NCI-H524 (cell line): ENCODE measurements around the gene RASGRF2.
"Not testable (repeated sequence)": the region's sequence is repeated elsewhere in the genome, so short reads cannot be mapped to it uniquely, and the experiment has no call there.

Source experiments
- DNase-seq, 2 experiments: peaks; one replicate each; lab custom pipeline; 2025; lab: John Stamatoyannopoulos, UW

RASGRF2 gene

GRCh38 chr5:81021486-81021885, 61.3 kb downstream of the RASGRF2 start:
- DNase-seq, result no peak

GRCh38 chr5:81021951-81022687, 62.0 kb downstream of the RASGRF2 start:
- no peak for DNase-seq

- no peak for DNase-seq
Observed at GRCh38 chr5:81022688-81023084, 62.5 kb downstream of the RASGRF2 start.

GRCh38 chr5:81023261-81023970, 63.3 kb downstream of the RASGRF2 start:
- no peak for DNase-seq

- DNase-seq, result no peak
Observed at GRCh38 chr5:81027481-81028058, 67.4 kb downstream of the RASGRF2 start.

- not testable (repeated sequence) for DNase-seq
Observed at GRCh38 chr5:81028888-81029287, 68.7 kb downstream of the RASGRF2 start.

GRCh38 chr5:81029736-81030135, 69.6 kb downstream of the RASGRF2 start:
- not testable (repeated sequence) for DNase-seq

- not testable (repeated sequence) for DNase-seq
Observed at GRCh38 chr5:81030236-81031034, 70.3 kb downstream of the RASGRF2 start.

- no peak for DNase-seq
Observed at GRCh38 chr5:81035522-81035921, 75.4 kb downstream of the RASGRF2 start.

GRCh38 chr5:81038495-81038894, 78.3 kb downstream of the RASGRF2 start:
- DNase-seq, result no peak

- no peak for DNase-seq
Observed at GRCh38 chr5:81044868-81045267, 84.7 kb downstream of the RASGRF2 start.

- no peak for DNase-seq
Observed at GRCh38 chr5:81045389-81045807, 85.2 kb downstream of the RASGRF2 start.

GRCh38 chr5:81046041-81046440, 85.9 kb downstream of the RASGRF2 start:
- DNase-seq, result no peak

- no peak for DNase-seq
Observed at GRCh38 chr5:81052325-81052724, 92.2 kb downstream of the RASGRF2 start.

GRCh38 chr5:81053282-81053681, 93.1 kb downstream of the RASGRF2 start:
- DNase-seq, result not testable (repeated sequence)

GRCh38 chr5:81058121-81058520, 98.0 kb downstream of the RASGRF2 start:
- DNase-seq, result no peak

- no peak for DNase-seq
Observed at GRCh38 chr5:81065492-81065891, 105.3 kb downstream of the RASGRF2 start.

- no peak for DNase-seq
Observed at GRCh38 chr5:81066102-81066501, 105.9 kb downstream of the RASGRF2 start.

- DNase-seq, result no peak
Observed at GRCh38 chr5:81067406-81067805, 107.2 kb downstream of the RASGRF2 start.

- DNase-seq, result no peak
Observed at GRCh38 chr5:81068063-81068462, 107.9 kb downstream of the RASGRF2 start.

GRCh38 chr5:81068635-81069034, 108.5 kb downstream of the RASGRF2 start:
- DNase-seq, result no peak

- no peak for DNase-seq
Observed at GRCh38 chr5:81069990-81070389, 109.8 kb downstream of the RASGRF2 start.
